CD4-positive, alpha-beta T cell treated with Interleukin-1 beta for 1 hour (primary cell): ENCODE data around the gene ACACA.

Experiments used
- DNase-seq, 2 donors: peaks; one replicate each; pipeline ENCODE4 v3.0.0-alpha.2; 2020 to 2022

Gene ACACA

DNA sequence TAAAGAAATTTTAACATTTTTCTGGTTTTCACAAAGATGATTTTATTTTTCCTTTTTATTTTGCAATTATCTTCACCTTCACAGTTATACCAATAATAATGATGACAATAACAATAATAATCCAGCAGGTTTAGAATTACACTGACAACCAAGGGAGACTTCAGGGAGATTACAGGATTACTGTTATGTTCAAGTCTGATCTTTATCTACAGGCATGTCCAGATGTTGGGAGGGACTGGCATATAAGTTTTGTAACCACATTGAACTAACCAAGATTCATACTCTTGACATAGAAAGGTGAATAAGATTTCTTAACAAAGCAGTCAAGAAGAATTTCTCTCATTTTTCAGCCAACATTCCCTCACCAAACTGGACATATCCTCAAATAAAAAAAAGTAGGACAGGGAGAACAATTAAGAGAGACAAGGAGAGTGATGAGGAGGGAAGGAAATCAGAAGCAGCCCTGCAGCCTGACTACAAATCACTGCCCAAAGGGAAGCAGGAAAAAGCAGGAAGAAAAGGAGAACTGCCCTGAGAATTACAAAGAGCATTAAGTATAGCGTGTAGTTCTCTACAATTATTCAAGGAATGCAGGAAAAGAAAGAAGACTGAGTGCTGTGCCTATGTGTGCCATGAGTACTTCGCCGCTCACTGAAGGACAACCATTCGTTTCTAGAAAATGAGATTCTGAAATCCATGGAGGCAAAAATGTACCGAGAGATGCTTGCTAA, 186.6 kb downstream of the ACACA start:
- no peak for DNase-seq

DNA sequence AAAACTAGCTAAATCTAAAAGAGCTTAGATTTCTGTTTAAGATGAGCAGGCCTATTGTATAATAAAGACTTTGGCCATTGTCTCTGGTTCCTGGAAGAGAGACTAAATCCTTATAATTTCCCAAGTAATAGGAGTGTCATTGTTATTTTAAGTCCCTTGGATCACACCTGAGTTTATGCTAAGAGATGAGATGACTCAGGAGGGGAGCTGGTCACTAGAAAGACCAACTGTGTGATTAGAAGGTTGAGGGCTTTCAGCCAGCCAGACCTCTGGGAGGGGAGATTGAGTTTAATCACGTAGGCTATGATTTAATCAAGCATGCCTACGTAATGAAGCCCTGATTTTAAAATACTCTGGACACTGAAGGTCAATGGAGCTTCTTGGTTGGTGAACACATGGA, 187.8 kb downstream of the ACACA start:
- DNase-seq, result no peak

DNA sequence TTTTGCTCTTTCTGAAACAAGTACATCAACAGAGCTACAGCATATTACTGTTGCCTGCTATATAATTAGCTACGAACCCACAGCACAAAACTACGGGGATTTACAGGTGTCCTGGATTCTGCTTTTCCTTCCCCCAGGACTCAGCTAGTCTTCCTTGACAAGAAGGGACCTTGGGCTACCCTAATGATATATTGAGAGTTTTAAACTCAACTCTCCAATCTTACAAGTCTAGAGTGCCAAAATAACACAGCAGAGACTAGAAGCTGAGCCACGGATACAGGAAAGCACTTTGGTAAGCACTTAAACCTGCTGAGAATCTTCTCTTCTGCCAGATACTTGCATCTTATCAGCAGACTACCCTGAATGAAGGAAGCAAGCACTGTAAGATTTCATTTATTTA, 192.2 kb downstream of the ACACA start:
- no peak for DNase-seq

DNA sequence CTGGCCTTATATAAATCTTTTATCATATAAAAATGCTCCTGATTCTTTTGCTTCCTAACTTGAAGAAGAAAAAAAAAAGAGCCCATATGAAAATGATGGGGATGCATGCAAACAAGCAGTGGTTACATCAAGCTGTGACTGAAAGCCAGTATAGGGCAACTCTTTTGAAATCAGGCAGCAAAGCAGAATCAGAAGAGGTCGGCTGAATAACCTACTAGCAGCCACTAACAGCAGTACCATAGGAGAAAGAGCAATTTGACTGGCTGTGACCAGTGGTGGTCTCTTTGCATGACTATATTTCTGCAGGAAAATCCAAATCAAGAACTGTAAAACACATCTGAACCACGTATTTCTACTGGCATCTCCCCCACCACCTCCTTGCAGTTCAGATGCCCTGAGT, 192.7 kb downstream of the ACACA start:
- no peak for DNase-seq

DNA sequence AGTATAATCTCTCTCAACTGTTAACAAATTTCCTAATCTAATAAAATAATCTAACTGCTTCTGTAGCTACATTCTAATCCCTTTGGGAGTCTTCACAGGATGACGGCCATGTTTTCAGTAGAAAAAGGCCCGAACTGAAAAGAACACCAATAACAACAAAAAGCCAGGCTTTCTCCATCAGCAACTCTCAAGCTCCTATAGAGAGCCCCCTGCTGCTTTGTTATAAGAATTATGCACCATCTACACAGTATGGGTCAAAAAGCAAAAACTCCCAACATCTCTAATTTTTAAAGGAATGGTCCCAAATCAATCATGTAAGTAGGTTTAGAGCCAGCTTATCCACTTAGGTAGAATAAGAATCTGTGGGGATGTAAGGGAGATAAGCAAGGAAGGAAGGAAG, 194.5 kb downstream of the ACACA start:
- no peak for DNase-seq

DNA sequence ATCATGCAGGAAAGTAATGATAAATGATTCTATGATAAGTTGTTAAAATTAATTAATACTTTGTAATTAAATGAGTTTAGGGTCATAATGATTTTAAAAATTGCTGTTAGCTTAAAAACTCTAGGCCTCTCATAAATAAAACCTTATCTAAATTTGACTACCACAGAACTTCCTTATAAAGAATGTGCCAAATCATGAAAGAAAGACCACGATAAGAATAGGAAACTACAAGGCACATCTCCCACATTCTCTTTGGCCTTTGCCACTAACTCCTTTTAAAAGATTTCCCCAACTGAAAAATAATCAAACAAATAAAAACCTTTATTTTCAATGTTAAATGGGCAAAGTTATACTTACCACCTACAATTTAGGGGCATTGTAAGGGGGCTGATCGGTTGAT, 195.5 kb downstream of the ACACA start:
- no peak for DNase-seq

DNA sequence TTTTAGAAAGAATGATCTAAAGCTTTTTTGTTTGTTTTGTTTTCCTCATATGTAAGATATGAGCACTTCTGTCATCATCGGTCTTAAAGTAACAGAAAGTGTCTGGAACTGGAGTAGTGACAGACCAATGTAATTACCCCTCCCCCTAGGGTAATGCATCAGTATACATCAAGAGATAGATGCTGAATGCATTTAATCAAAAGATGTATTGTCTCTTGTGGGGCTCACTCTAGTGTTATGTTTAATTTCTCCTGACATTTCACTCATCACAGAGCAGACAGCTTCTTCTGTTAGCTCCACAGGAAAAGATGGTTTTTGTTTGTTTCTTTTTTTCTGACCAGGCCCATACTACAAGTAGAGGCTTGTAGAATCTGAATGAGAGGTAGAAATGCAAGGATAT, 199.5 kb downstream of the ACACA start:
- no peak for DNase-seq

DNA sequence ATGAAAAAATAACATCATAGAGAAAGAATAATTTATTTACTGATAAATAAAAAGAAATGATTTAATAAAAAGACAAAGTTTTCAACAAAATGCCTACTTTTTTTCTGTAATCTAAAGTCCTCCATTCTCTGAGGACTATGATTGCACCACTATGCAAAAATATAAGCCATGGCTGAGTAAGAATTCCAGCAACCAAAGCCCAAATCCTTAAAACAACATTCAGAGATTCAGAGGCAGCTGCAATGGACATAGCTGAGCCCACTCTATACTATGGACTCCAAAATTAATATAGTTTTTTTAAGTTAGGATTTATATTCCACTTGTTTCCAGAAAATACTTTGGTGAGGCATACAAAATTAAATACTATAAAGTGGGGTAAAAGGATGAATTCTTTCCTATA, 200.3 kb downstream of the ACACA start:
- no peak for DNase-seq

DNA sequence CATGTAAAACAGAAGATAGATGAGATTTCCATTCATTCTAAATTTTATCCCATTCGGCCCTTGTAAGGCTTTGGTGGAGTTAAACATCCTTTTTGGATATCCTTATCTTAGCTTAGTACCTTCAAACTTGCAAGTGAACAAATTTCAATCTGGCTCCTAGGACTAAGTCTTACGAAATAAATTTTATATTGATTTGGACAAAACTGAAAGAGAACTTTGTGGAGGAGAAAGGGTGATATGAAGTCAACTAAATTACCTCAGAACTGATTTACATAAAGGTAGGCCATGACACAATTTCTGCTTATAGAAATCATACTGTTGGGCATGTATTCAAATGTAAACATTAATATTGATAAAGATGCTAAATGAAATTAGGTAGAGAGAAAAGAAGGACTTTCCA, 206.1 kb downstream of the ACACA start:
- no peak for DNase-seq

DNA sequence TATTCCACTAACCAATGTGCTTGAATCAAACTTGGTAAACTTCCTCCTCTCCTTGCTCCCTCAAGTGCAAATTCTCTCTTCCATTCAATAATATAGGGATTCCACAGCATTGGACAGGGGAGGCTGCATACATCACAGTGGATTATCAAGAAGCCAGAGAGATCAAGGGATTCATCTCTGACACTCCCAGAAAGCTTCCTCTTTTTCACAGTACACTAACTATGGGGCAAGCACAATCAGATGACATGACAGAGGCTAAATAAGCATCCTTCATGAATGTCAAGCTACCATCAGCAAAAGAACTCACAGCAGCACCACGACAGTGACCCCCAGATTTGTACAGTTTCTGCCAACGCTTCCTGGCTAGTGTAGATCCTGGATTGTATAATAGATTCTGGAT, 209.3 kb downstream of the ACACA start:
- DNase-seq, result no peak

DNA sequence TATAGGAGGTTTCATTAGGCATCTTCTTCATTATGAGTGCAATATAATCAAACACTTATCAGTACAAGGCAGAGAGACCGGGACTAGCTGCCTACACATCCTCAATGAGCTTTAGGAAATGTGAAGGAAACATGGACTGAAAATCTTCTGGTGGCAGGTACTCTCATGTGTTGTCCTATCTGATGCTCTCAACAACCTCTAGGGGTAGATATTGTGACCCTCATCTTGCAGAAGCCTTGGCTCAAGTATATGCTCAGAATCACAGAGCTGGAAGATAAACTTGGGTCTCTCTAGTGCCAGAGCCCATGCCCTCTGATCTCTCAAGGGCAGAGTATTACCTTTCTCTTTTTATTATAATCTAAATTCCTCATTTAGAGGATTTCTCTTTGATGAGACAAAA, 212.4 kb downstream of the ACACA start:
- no peak for DNase-seq

DNA sequence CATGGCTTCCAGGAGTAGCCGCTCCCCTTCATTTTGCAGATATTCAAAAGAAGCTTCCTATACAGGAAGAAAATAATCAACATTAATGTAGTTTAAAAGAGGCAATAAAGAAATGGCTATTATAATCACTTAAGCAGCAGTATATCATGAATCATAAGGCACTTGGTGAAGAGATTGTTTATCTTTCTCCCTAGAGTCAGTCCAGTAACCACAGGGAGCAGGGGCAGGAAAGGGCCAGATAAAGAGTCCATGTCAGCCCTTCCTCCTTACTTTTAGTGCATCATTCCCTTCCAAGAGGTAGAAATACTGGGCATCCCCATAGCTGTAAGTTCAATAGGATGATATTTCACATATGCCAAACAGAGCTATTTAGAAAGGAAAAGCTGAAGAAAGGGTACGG, 215.4 kb downstream of the ACACA start:
- no peak for DNase-seq

DNA sequence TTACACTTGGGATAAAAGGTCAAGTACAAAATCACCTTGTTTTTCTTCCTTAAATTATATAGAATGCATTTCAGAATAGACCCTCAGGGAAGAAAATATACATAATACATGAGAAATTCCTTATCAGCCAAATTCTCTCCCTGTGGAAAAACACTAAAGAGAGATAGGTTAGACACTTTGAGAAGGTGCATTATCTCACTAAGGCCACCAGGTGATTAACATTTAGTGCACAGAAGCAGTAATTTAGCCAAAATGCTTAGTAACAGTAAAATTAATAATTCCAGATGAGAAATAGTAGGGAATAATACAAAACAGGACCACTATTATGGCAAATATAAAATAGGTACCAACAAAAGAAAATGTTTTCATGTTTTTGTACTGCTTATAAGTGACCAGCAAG, 216.1 kb downstream of the ACACA start:
- DNase-seq, result no peak

DNA sequence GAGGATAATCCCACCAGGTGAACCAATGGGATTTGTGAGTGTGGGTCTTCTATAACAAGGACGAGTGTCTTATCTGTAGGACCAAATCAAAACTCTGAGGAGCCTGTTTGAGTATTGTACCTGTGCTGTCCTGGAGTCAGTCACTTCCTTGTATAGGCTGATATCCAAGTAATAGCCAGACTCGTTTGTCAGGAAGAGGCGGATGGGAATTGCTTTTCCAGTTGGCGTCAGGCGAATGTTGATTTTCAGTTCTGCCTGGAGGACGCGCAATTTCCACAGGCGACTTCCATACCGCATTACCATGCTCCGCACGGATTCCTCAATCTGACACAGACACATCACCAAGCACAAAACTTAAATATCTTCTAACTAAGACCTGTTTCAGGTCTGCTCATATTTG, 218.5 kb downstream of the ACACA start:
- no peak for DNase-seq

DNA sequence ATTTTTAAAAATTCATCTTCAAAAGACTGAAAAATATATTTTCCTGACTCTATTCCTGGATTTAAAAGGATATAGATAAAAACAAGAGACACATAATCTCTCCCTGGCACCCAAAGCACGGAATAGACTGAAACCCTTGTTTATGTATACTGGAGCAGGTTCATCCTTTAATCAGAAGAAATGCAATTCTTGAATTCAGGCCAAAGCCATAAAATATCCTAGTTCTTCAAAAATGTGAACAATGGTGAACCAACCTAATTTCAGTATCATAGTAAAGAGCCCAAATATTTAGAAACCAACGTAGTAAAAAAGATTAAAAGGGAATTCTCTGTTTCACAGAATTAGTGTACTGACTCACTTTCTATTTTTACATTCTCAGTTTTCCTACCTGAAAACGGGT, 219.4 kb downstream of the ACACA start:
- DNase-seq, result no peak

DNA sequence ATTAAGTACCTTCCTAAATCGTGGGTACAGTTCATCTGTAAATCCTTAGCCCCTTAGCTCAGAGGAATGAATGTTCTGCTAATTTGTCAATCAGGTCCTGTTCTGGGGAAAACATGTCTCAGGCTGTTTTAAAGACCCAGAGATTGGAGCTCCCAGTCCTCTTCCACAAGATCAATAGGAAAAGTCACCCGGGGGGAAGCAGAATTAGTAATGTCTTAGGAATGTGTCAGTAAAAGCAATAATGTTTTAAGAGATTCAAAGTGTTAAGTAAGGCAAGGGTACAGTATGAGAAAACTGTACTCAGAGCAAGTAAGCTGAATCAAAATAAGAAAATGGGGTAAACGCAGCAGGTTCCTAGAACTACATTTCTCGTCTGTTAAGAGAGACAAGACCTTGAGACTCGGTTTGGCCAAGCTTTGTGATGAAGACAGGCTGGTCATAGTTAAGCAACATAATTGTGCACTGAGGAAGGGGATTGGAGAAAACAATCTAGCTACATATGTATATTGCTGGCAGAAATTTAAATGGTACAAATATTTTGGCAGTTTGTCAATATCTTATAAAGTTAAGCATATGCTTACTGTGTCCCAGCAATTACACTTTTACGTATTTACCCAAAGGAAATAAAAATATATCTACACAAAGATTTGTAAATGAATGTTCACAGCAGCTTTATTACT, 223.7 kb downstream of the ACACA start:
- no peak for DNase-seq

DNA sequence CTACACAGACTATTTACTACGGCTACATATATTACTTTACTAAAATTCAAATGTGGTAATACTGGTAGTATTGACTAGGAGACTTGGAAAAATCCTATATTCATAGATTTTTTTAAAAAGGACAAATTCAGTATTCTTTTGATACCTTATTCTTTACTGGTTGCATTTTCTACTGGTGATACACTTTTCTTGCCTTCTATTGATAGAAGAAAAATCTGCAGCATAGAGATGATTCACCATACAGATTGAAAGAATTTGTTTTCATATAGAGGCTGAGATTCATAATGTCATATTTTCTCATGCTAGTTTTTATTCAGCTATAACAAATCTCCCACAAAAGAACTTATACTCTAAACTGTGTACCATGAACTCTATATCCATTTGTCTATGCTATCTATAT, 226.3 kb downstream of the ACACA start:
- no peak for DNase-seq

DNA sequence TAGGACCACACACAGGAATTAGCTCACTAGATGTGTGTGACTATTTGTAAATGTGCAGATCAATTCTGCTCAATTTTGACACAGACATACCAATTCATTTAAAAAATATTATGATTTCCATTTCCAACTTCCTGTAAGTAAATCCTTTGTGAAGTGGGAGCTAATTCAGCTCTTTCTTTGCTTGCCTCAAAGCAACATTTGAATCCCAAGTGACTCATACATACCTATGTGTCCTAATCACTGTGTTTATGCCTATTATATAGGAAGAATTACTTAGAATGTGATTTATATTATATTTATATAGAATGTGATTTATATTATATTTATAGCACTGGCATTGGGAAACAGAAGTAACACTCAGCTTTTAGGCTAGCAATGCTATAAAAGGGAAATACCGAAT, 226.7 kb downstream of the ACACA start:
- DNase-seq, result no peak

DNA sequence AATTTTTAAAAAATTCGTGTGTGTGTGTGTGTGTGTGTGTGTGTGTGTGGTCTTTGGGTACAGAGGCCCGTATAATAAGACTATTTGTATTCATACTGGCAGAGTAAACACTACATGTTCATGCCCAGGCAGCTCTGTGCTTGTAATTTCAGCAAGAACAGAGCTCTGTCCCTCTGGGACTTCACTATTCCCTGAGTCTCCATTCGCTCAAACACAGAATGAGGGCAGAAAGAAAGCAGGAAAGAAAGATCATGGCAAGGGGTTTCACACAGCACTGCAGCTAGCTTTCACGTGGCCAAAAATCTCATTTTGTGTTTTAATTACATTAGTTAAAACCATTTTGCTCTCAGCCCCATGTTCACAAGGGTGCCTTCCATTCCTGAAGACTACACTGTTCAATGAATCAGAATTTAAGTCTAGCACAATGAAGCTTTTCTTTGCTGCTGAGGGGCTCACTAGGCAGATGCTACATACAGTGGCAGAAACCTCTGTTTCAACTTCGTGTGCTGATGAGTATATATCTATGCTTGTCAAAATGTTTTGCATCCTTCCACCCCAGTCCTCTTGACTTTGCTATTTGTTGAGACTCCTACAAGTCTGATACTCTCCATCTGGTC, 229.3 kb downstream of the ACACA start:
- no peak for DNase-seq

DNA sequence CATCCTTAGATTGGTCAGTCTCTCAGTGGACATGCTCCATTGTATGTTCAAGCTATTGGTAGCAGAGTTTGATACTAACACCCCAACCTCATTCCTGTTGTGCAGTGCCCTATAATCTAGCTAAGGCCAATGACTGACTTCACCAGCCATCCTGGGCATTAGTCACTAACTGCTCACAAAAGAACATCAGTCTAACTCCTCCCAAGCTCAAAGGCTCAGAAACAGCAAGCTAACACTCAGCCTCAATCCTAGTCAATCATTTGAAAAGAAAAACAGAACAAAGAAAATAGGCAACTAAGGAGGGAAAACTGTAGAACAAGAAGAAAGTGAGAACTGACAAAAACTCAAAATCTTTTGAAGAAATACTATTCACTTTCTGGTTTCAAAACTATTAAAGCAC, 229.9 kb downstream of the ACACA start:
- DNase-seq, result no peak

DNA sequence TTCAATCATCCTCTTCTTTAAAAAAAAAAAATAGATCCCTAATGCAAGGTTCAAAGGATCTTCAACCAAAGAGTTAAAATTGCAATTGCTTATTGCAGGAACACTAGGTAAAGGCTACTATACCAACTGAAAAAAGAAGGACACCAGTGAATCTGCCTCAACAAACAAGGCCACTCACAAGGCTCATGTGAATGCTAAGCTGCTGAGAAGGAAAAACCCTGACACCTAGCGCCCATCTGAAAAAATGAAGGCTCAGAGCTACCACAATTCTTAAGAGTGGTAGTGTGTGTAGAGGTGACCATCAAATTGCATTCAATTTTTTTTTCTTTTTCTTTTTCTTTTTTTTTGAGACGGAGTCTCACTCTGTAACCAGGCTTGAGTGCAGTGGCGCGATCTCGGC, 232.4 kb downstream of the ACACA start:
- no peak for DNase-seq

DNA sequence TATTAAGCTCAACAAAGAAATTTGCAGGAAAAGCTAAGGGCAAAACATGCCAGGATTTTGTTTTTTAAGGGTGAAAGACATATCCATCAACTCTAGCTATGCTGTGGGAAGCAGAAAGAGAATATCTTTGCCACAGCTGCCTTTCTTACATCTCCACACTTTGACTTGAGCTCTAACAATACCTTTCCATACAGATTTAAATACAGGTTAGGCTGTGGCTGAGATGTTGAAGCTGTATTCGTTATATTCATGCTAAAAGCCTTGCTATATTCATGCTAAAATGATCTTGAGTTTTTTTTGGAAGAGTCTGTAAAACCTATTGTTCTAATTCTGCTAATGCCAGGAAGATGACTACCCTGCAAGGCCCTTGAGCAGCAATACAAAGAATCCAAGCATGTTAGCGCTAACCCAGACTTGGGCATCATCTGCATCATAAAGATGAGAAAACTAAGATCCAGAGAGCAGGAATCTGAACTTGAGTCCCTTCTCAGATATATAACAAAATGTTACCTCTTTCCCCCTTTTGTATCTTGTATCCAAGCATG, 235.7 kb downstream of the ACACA start:
- DNase-seq, result no peak

DNA sequence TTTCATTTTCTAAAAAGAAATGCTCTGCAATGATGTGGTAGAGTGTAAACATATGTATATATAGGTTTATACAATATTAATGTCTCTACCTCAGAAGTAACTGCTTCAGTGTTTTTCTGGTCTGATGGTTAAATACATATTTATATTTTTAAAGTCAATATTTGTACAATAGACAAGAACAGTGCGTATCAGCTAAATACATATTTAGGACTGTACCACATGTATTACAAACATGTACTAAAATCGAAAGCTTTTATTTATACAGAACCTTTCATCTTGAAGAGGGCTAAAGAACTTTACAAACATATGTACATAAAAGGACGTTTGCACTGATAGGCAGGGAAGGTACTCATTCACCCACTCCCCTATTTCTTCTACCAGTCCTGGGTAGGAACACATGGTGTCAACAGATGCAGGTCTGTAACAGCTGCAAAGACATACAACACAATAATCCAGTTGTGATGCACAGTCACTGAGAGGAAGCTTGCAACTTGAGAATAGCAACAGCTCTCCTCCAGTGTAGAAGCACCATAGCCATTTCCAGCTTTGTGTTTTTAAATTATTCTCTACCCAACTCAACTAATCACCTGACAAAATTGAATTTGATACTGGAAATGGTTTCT, 237.8 kb downstream of the ACACA start:
- no peak for DNase-seq

DNA sequence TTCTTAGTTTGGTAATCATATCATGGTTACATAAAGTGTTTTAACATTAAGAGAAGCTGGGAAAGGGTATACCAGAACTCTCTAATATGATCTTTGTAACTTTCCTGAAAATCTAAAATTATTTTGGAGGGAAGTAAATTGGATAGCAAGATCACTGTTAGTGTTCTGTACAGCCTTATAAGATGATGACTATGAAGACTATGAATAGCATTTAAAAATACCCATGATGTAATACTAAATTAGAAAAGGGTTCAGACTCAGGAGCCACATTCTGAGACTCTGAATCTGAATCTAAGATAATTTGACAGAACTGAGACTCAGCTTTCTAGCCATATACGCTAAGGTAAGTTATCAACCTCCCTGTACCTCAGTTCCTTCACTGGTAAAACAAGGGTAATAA, 238.9 kb downstream of the ACACA start:
- no peak for DNase-seq
